Activated CD4-positive, CD25-positive, alpha-beta regulatory T cell treated with anti-CD3 and anti-CD28 coated beads, Interleukin-2, amount 50 U/mL, for 72 hours (primary cell): ENCODE data around the gene ARMC5.
"Not testable (repeated sequence)": the region's sequence is repeated elsewhere in the genome, so short reads cannot be mapped to it uniquely, and the experiment has no call there.

ENCODE experiments used
- DNase-seq: peaks from one replicate; pipeline ENCODE4 v3.0.0; 2021

The ARMC5 gene

GRCh38 chr16:31480851-31481536 lies 21.7 kb downstream of the ARMC5 start:
- no peak for DNase-seq

GRCh38 chr16:31483081-31483480 lies 23.8 kb downstream of the ARMC5 start, which contains the start of gene SLC5A2:
Gene SLC5A2, plus strand, starts transcription at chr16:31483123. Its CDS starts 14 bp downstream, at chr16:31483137.
- DNase-seq, result no peak

- DNase-seq, result not testable (repeated sequence)
These were observed 24.7 kb downstream of the ARMC5 start for GRCh38 chr16:31484048-31484447.

- no peak for DNase-seq
These were observed 25.3 kb downstream of the ARMC5 start for GRCh38 chr16:31484491-31485171.

DNA sequence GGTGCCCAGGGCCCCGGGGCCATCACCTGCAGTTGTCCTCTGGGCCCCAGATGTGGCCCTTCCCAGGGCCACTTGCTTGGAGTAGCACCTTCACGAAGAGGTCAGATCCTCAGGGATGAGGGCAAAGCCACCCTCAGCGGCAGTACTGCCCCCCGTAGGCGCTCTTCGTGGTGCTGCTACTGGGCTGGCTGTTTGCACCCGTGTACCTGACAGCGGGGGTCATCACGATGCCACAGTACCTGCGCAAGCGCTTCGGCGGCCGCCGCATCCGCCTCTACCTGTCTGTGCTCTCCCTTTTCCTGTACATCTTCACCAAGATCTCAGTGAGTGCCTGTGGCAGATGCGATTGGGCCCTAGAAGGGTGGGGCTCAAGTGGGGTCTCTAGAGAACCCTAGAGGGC lies 26.3 kb downstream of the ARMC5 start:
- no peak for DNase-seq

GRCh38 chr16:31486045-31486444 lies 26.7 kb downstream of the ARMC5 start:
- DNase-seq, result no peak

GRCh38 chr16:31487071-31487719 lies 27.9 kb downstream of the ARMC5 start:
- DNase-seq, result no peak

DNA sequence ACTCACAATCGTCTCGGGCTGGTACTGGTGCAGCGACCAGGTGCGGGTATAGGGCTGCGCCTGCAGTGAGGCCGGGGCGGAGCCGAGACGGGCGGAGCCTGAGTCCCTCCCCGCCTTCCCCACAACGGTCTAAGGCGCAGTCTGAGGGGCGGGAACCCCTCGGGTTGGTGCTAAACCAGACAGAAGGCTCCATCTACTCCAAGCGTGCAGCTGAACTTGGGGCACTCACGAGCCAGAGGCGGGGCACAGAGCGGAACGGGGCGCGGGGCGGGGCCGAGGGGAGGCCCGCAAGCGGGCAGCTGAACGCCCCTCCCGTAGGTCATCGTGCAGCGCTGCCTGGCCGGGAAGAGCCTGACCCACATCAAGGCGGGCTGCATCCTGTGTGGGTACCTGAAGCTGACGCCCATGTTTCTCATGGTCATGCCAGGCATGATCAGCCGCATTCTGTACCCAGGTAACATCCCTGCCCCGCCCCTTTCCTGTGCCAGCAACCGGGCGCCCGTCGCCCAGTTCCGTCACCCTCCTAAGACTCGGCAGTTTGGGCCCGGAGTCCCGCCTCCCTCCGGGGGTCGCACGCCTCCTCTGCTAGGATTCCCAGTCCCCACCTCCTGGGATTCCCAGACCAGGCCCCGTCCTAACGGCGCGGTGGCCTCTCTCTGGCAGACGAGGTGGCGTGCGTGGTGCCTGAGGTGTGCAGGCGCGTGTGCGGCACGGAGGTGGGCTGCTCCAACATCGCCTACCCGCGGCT lies 28.6 kb downstream of the ARMC5 start:
- peak; percentile 64 for DNase-seq

GRCh38 chr16:31488468-31489297 lies 29.4 kb downstream of the ARMC5 start:
- DNase-seq, result no peak

GRCh38 chr16:31489298-31489564 lies 29.9 kb downstream of the ARMC5 start:
- no peak for DNase-seq

- no peak for DNase-seq
These were observed 30.6 kb downstream of the ARMC5 start for GRCh38 chr16:31489616-31490584.

DNA sequence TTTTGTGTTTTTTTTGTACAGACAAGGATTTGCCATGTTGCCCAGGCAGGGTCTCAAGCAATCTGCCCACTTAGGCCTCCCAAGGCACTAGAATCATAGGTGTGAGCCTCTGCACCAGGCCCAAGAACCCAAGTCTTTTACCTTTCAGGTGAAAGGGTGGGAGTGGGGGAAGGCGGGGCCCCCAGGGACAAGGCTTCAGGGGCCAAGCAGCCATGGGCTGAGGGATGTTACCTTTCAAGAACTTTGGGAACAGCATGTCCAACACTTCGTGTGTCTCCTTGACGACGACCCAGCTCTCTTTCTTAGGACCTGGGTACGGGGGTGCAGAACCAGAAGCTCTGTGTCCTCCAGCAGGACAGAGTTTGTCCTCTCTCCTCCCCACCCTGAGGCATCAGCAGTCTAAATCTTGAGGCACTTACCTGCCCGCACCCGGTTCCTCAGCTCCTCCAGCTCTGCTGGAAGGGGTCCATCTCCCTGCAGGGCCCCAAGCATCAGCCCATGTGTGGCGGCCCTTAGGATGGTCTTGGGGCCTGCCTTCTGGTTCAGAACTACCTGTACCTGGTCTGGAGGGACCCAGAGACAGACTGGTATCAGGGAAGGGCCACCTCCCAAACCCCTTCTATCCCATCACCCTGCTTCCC lies 32.6 kb downstream of the ARMC5 start:
- no peak for DNase-seq

- DNase-seq, result no peak
These were observed 34.3 kb downstream of the ARMC5 start for GRCh38 chr16:31493506-31494125.

DNA sequence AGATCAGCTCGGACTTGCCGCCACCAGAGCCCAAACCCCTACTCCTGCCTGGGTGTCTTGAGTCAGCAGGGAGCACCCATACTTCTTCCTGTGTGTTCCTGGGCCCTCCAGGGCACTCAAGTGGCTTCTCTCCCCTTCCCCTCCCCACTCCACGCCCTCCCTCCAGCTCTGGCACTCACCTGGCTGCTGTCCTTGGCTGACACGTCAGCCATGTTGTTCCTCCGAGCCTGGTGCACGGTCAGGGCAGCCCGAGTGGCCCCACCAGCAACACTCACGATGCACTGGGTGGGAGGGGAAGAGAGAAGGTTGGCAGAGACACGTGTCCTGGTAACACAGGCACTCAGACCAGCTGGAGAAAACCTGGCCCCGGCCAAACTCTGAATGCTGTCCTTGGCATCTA lies 37.4 kb downstream of the ARMC5 start:
- DNase-seq, result no peak

GRCh38 chr16:31498493-31498892 lies 39.2 kb downstream of the ARMC5 start:
- DNase-seq, result no peak

DNA sequence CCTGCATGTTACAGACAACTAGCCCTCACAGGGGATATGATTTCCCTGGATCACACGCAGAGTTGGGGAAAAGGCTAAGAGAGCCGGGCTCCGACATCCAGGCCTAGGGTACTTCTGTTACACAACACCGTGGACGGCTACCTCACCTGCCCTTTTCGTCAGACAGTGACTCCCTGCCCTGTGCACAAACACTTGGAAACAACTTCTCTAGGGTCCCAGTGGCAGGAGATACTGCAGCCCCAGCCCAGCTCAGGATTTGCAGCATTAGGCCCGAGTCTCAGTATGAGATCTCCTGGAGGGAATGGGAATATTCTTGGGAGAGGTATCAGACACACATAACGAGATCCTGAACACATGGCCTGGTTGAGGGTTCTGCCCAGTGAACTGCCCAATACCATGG lies 40.6 kb downstream of the ARMC5 start:
- DNase-seq, result no peak

DNA sequence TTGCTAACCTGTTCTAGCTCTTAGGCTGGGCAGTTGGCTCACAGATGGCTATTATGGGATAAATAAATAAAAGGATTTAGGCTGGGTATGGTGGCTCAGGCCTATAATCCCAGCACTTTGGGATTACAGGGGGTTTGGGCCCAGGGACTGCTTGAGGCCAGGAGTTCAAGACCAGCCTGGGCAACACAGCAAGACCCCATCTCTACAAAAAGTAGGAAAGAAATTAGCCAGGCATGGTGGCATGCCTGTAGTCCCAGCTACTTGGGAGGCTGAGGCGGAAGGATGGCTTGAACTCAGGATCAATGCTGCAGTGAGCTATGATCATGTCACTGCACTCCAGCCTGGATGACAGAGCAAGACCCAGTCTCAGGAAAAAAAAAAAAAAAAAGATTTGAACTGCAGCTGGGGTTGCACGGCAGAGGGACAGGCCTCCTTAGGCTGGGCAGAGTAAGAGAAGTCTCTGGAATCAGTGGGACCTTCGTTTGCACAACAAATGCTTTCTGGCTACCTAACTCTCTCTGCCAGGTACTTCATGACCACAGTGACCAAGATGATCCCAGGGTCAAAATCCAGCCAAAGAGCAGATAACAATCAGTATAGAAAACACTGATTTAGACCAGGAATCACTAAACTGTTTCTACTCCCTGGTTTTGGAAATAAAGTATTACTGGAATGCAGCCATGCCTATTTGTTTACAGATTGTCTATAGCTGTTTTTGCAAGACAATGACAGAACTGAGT lies 42.1 kb downstream of the ARMC5 start:
- no peak for DNase-seq

DNA sequence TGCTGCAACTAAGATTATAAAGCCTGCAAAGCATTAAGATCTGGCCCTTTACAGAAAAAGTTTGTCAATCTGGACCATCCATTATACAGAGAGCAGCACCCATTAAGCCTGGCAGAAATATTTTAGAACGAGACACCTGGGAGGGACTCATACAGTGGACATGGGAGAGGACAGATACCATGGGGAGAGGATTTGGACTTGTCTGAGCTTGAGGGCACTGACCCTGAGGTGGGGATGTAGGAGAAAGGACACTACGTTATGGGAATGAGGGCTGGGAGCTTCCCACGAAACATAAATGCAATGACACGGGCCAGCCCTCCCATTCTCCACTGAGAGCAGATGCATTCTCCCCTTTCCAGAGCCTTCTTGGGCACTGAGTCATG lies 42.7 kb downstream of the ARMC5 start:
- DNase-seq, result no peak

GRCh38 chr16:31502981-31503380 lies 43.7 kb downstream of the ARMC5 start:
- no peak for DNase-seq

DNA sequence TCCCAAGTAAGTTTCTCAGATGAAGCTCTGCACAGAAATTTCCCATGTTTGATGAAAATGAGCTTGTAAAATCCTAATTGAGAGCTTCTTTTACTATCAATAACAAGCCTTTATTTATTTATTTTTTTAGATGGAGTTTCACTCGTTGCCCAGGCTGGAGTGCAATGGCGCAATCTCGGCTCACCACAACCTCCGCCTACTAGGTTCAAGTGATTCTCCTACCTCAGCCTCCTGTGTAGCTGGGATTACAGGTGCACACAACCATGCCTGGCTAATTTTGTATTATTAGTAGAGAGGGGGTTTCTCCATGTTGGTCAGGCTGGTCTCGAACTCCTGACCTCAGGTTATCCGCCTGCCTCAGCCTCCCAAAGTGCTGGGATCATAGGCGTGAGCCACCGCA lies 44.3 kb downstream of the ARMC5 start:
- not testable (repeated sequence) for DNase-seq
